GM18517 (cell line): ENCODE measurements around the gene PTPRM.

ENCODE experiments used
- ATAC-seq: cut with Tn5 transposase; IDR thresholded peaks from one replicate; pipeline ENCODE4 v1.9.1; 2021; ENCODE audit warnings: mild to moderate bottlenecking, moderate library complexity; ENCODE audit not compliant: unreplicated experiment

PTPRM gene

GRCh38 chr18:8293184-8293583, 726.1 kb downstream of the PTPRM start:
- ATAC-seq = no peak

- ATAC-seq = no peak
Measured at GRCh38 chr18:8296886-8297616, 729.9 kb downstream of the PTPRM start.

- ATAC-seq = no peak
Measured at GRCh38 chr18:8298186-8298585, 731.1 kb downstream of the PTPRM start.

- ATAC-seq = no peak
Measured at GRCh38 chr18:8299054-8299980, 732.2 kb downstream of the PTPRM start.

- no peak for ATAC-seq
Measured at GRCh38 chr18:8300751-8301410, 733.8 kb downstream of the PTPRM start.

- ATAC-seq = no peak
Measured at GRCh38 chr18:8301427-8302172, 734.5 kb downstream of the PTPRM start.

- no peak for ATAC-seq
Measured at GRCh38 chr18:8303151-8303755, 736.1 kb downstream of the PTPRM start.

GRCh38 chr18:8307960-8308359, 740.8 kb downstream of the PTPRM start:
- ATAC-seq = no peak

GRCh38 chr18:8313043-8313442, 745.9 kb downstream of the PTPRM start:
- no peak for ATAC-seq

- no peak for ATAC-seq
Measured at GRCh38 chr18:8314124-8314523, 747.0 kb downstream of the PTPRM start.

GRCh38 chr18:8319798-8320489, 752.8 kb downstream of the PTPRM start:
- no peak for ATAC-seq

- no peak for ATAC-seq
Measured at GRCh38 chr18:8322486-8322885, 755.4 kb downstream of the PTPRM start.

- ATAC-seq = no peak
Measured at GRCh38 chr18:8324343-8325065, 757.4 kb downstream of the PTPRM start.

- no peak for ATAC-seq
Measured at GRCh38 chr18:8326763-8327394, 759.8 kb downstream of the PTPRM start.

- ATAC-seq = no peak
Measured at GRCh38 chr18:8328126-8328525, 761.0 kb downstream of the PTPRM start.

GRCh38 chr18:8329186-8329771, 762.2 kb downstream of the PTPRM start:
- ATAC-seq = no peak

GRCh38 chr18:8330575-8330974, 763.5 kb downstream of the PTPRM start:
- no peak for ATAC-seq

GRCh38 chr18:8332286-8332685, 765.2 kb downstream of the PTPRM start:
- ATAC-seq = no peak
